Measurements from ENCODE around the gene AMDHD1.

Gene AMDHD1

GRCh38 chr12:95943330-95943842, at the start of gene AMDHD1:
AMDHD1 (plus strand) TSS chr12:95943331; CDS start chr12:95943399, 68 bp downstream.
- DNase-seq (ENCODE audit: low spot score): peak; percentile 16

- no peak for DNase-seq (ENCODE audit: low spot score)
Measured at GRCh38 chr12:95896846-95897245, 46.3 kb upstream of the AMDHD1 start.

- no peak for DNase-seq (ENCODE audit: low spot score)
Measured at GRCh38 chr12:95898081-95898480, 45.0 kb upstream of the AMDHD1 start.

GRCh38 chr12:95908573-95908972, 34.6 kb upstream of the AMDHD1 start:
- DNase-seq (ENCODE audit: low spot score): no peak

- DNase-seq (ENCODE audit: low spot score): no peak
Measured at GRCh38 chr12:95909871-95910270, 33.3 kb upstream of the AMDHD1 start.

- peak; percentile 53 for DNase-seq (ENCODE audit: low spot score)
Measured at GRCh38 chr12:95918194-95918993, 24.7 kb upstream of the AMDHD1 start.

- DNase-seq (ENCODE audit: low spot score): no peak
Measured at GRCh38 chr12:95919110-95919509, 24.0 kb upstream of the AMDHD1 start.

- no peak for DNase-seq (ENCODE audit: low spot score)
Measured at GRCh38 chr12:95922231-95922630, 20.9 kb upstream of the AMDHD1 start.

- no peak for DNase-seq (ENCODE audit: low spot score)
Measured at GRCh38 chr12:95940514-95940913, 2.6 kb upstream of the AMDHD1 start.

GRCh38 chr12:95942101-95942523, 1.0 kb upstream of the AMDHD1 start:
- DNase-seq (ENCODE audit: low spot score): peak; percentile 25

GRCh38 chr12:95942524-95943329, 404 bp upstream of the AMDHD1 start, which contains the start of gene CCDC38:
CCDC38 (minus strand) TSS chr12:95942614; CDS start chr12:95936509, 6,105 bp downstream.
- peak; percentile 58 for DNase-seq (ENCODE audit: low spot score)

- DNase-seq (ENCODE audit: low spot score): no peak
Measured at GRCh38 chr12:95944108-95944704, 1.1 kb downstream of the AMDHD1 start.

- no peak for DNase-seq (ENCODE audit: low spot score)
Measured at GRCh38 chr12:95949477-95950206, 6.5 kb downstream of the AMDHD1 start.

GRCh38 chr12:95951515-95951914, 8.4 kb downstream of the AMDHD1 start:
- no peak for DNase-seq (ENCODE audit: low spot score)

- no peak for DNase-seq (ENCODE audit: low spot score)
Measured at GRCh38 chr12:95953000-95953399, 9.9 kb downstream of the AMDHD1 start.

GRCh38 chr12:95955549-95956159, 12.5 kb downstream of the AMDHD1 start:
- no peak for DNase-seq (ENCODE audit: low spot score)

GRCh38 chr12:95956557-95957145, 13.5 kb downstream of the AMDHD1 start:
- DNase-seq (ENCODE audit: low spot score): peak; percentile 76

- DNase-seq (ENCODE audit: low spot score): peak; percentile 34
Measured at GRCh38 chr12:95959107-95959506, 16.0 kb downstream of the AMDHD1 start.

GRCh38 chr12:95960241-95960640, 17.1 kb downstream of the AMDHD1 start:
- no peak for DNase-seq (ENCODE audit: low spot score)

GRCh38 chr12:95962222-95962621, 19.1 kb downstream of the AMDHD1 start:
- DNase-seq (ENCODE audit: low spot score): no peak

GRCh38 chr12:95963096-95963495, 20.0 kb downstream of the AMDHD1 start:
- DNase-seq (ENCODE audit: low spot score): peak; percentile 11
